HFF-Myc (cell line): ENCODE results near the gene HOXC9.

Source experiments
- DNase-seq: peaks from one replicate; pipeline ENCODE4 v3.0.0-alpha.2; 2011; ENCODE audit warnings: low read depth; ENCODE audit errors: extremely low read depth
- H3K4me3 ChIP-seq: replicated peaks from 2 replicates; pipeline ENCODE4 v1.5.1; 2011; ENCODE audit warnings: low read depth, mild to moderate bottlenecking, control low read depth, low read length
- CTCF ChIP-seq: IDR thresholded peaks from 2 replicates; pipeline ENCODE4 v1.5.1; 2012; ENCODE audit warnings: mild to moderate bottlenecking, low read depth, low read length, control low read depth; ENCODE audit errors: missing control alignments

The HOXC9 gene

GRCh38 chr12:54051026-54051842, 51.3 kb downstream of the HOXC9 start:
- no peak overlapping the region for H3K4me3 ChIP-seq
- no peak for TF ChIP-seq CTCF
- no peak for DNase-seq

DNA sequence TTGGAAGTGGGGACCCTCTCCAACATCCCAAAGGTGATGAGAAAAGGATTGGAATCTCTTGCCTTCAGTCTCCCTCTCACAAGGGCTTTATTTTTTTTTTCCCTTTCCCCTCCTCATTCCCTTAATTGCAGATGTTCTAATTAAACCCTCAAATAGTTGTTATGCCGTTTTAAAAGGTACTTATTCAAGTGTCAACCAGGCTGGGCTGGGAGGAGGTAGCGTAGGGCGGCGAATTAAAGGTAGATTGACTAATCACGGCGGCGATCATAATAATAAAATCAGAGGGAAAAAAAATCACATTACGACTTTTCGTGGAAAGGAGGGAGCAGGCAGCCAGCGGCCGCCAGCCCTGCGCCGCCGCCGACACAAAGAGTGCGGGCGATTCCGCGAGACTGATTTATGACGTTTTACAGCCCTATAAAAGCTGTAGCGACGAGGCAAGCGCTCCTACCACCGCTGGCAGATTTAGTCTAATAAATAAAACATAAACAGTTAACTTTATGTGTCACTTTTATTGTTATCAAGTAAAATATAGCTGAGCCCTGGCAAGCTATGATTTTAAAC, 52.0 kb downstream of the HOXC9 start:
- no peak for DNase-seq
- H3K4me3 ChIP-seq = no peak overlapping the region
- no peak for TF ChIP-seq CTCF

DNA sequence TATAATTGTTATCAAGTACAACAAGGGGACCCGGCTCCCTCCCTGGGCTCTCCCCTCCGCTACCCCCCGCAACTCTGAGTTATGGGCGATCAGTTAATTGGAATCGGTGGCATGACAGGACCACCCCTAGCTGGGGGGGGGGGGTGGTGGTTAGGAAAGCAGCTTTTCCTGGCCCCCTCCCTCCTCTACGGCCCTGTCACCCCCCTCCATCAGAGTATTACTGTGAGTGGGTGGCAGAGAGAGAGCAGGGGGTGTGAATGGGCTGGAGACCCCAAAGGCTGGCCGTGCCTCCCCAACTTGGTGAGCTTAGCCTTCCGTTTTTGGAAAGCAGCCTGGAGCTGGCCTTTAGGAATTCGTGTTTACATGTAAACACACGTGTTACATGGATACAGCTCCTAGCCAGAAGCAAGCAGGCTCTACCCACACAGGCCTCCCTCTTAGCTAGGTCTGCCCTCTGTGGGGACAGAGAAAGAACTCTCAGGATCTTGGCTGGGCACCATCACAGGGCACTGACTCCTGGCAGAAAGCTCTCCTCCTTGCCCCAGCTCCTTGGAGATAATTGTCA, 52.6 kb downstream of the HOXC9 start:
- H3K4me3 ChIP-seq = no peak overlapping the region
- DNase-seq = no peak
- TF ChIP-seq CTCF = no peak
